Inflammatory macrophage (primary cell): ENCODE measurements around the gene SAAL1.

Source experiments
- DNase-seq, 2 donors: peaks; one replicate each; pipeline ENCODE4 v3.0.0-alpha.2; 2020 to 2022

SAAL1 gene

GRCh38 chr11:18081551-18081950, 24.3 kb downstream of the SAAL1 start:
- no peak for DNase-seq

- no peak for DNase-seq
These were observed 25.4 kb downstream of the SAAL1 start for GRCh38 chr11:18080451-18080850.

GRCh38 chr11:18078909-18079308, 27.0 kb downstream of the SAAL1 start:
- DNase-seq, result no peak

- no peak for DNase-seq
These were observed 30.4 kb downstream of the SAAL1 start for GRCh38 chr11:18075444-18075843.

GRCh38 chr11:18071098-18071705, 34.7 kb downstream of the SAAL1 start:
- DNase-seq, result no peak

GRCh38 chr11:18067372-18067771, 38.5 kb downstream of the SAAL1 start:
- DNase-seq, result no peak

GRCh38 chr11:18066626-18067025, 39.3 kb downstream of the SAAL1 start:
- no peak for DNase-seq

- DNase-seq, result no peak
These were observed 40.3 kb downstream of the SAAL1 start for GRCh38 chr11:18065572-18065971.

GRCh38 chr11:18064450-18065054, 41.3 kb downstream of the SAAL1 start:
- no peak for DNase-seq

- no peak for DNase-seq
These were observed 41.9 kb downstream of the SAAL1 start for GRCh38 chr11:18063862-18064434.

GRCh38 chr11:18063125-18063524, 42.8 kb downstream of the SAAL1 start:
- no peak for DNase-seq

GRCh38 chr11:18061351-18061750, 44.5 kb downstream of the SAAL1 start:
- no peak for DNase-seq

GRCh38 chr11:18056561-18057181, 49.2 kb downstream of the SAAL1 start:
- DNase-seq, result no peak

- DNase-seq, result no peak
These were observed 51.3 kb downstream of the SAAL1 start for GRCh38 chr11:18054511-18055103.

GRCh38 chr11:18050848-18051247, 55.0 kb downstream of the SAAL1 start:
- no peak for DNase-seq

GRCh38 chr11:18046116-18046777, 59.6 kb downstream of the SAAL1 start, which contains the start of gene TPH1:
Gene TPH1, minus strand, starts transcription at chr11:18046269. Its CDS starts 5,507 bp downstream, at chr11:18040762.
- DNase-seq, result no peak

- DNase-seq, result no peak
These were observed 69.4 kb downstream of the SAAL1 start for GRCh38 chr11:18036456-18036855.
